ENCODE data around the gene SLC41A3. TPM values are rescaled to one million over a fixed set of nuclear protein-coding genes. Genes with fewer than 3 reads are reported as not detected.

SLC41A3 gene
- total RNA-seq, 1 donor from 2014 or later = 38.6 TPM

- TF ChIP-seq CTCF (IDR thresholded peaks at IDR 0.05; ENCODE audit: partially characterized antibody, unreplicated experiment) = no peak
- H3K36me3 Mint-ChIP-seq (ENCODE audit: unreplicated experiment) = peaks cover 5% of the 10 kb centered on the region
- H3K27ac Mint-ChIP-seq (ENCODE audit: unreplicated experiment) = no peak overlapping the region
- H3K4me3 Mint-ChIP-seq (ENCODE audit: unreplicated experiment) = no peak overlapping the region
- no peak for DNase-seq
- H3K4me1 Mint-ChIP-seq (ENCODE audit: low read depth, unreplicated experiment) = peaks cover 24% of the 10 kb centered on the region
- H3K9me3 Mint-ChIP-seq (ENCODE audit: unreplicated experiment) = peaks cover 4% of the 10 kb centered on the region
- H3K27me3 Mint-ChIP-seq (ENCODE audit: unreplicated experiment) = peaks cover 6% of the 10 kb centered on the region
Observed at GRCh38 chr3:126018545-126018944, 65.4 kb downstream of the SLC41A3 start.

GRCh38 chr3:126017362-126017761, 66.6 kb downstream of the SLC41A3 start:
- no peak overlapping the region for H3K27ac Mint-ChIP-seq (ENCODE audit: unreplicated experiment)
- peaks cover 5% of the 10 kb centered on the region for H3K36me3 Mint-ChIP-seq (ENCODE audit: unreplicated experiment)
- peaks cover 4% of the 10 kb centered on the region for H3K9me3 Mint-ChIP-seq (ENCODE audit: unreplicated experiment)

GRCh38 chr3:126016616-126017015, 67.3 kb downstream of the SLC41A3 start:
- peaks cover 10% of the 10 kb centered on the region for H3K36me3 Mint-ChIP-seq (ENCODE audit: unreplicated experiment)
- H3K4me3 Mint-ChIP-seq (ENCODE audit: unreplicated experiment) = no peak overlapping the region
- no peak for DNase-seq
- H3K27me3 Mint-ChIP-seq (ENCODE audit: unreplicated experiment) = no peaks in the 10 kb centered on the region
- no peak for TF ChIP-seq CTCF (IDR thresholded peaks at IDR 0.05; ENCODE audit: partially characterized antibody, unreplicated experiment)
- no peak overlapping the region for H3K27ac Mint-ChIP-seq (ENCODE audit: unreplicated experiment)
- H3K4me1 Mint-ChIP-seq (ENCODE audit: low read depth, unreplicated experiment) = peaks cover 17% of the 10 kb centered on the region
- H3K9me3 Mint-ChIP-seq (ENCODE audit: unreplicated experiment) = peaks cover 4% of the 10 kb centered on the region

More at GRCh38 chr3:126017362-126017761, 66.6 kb downstream of the SLC41A3 start:
- DNase-seq = no peak
- H3K4me3 Mint-ChIP-seq (ENCODE audit: unreplicated experiment) = no peak overlapping the region
- H3K4me1 Mint-ChIP-seq (ENCODE audit: low read depth, unreplicated experiment) = peaks cover 19% of the 10 kb centered on the region
- no peak for TF ChIP-seq CTCF (IDR thresholded peaks at IDR 0.05; ENCODE audit: partially characterized antibody, unreplicated experiment)
- H3K27me3 Mint-ChIP-seq (ENCODE audit: unreplicated experiment) = no peaks in the 10 kb centered on the region

GRCh38 chr3:126015075-126015474, 68.8 kb downstream of the SLC41A3 start:
- no peak overlapping the region for H3K27ac Mint-ChIP-seq (ENCODE audit: unreplicated experiment)
- H3K9me3 Mint-ChIP-seq (ENCODE audit: unreplicated experiment) = peaks cover 4% of the 10 kb centered on the region
- peaks cover 13% of the 10 kb centered on the region for H3K36me3 Mint-ChIP-seq (ENCODE audit: unreplicated experiment)
- no peak for DNase-seq
- H3K27me3 Mint-ChIP-seq (ENCODE audit: unreplicated experiment) = no peaks in the 10 kb centered on the region
- no peak overlapping the region for H3K4me3 Mint-ChIP-seq (ENCODE audit: unreplicated experiment)
- H3K4me1 Mint-ChIP-seq (ENCODE audit: low read depth, unreplicated experiment) = peaks cover 17% of the 10 kb centered on the region
- no peak for TF ChIP-seq CTCF (IDR thresholded peaks at IDR 0.05; ENCODE audit: partially characterized antibody, unreplicated experiment)

- H3K27me3 Mint-ChIP-seq (ENCODE audit: unreplicated experiment) = no peaks in the 10 kb centered on the region
- H3K4me1 Mint-ChIP-seq (ENCODE audit: low read depth, unreplicated experiment) = peaks cover 17% of the 10 kb centered on the region
- H3K4me3 Mint-ChIP-seq (ENCODE audit: unreplicated experiment) = no peak overlapping the region
- H3K27ac Mint-ChIP-seq (ENCODE audit: unreplicated experiment) = no peak overlapping the region
- peaks cover 4% of the 10 kb centered on the region for H3K9me3 Mint-ChIP-seq (ENCODE audit: unreplicated experiment)
- DNase-seq = no peak
- peaks cover 13% of the 10 kb centered on the region for H3K36me3 Mint-ChIP-seq (ENCODE audit: unreplicated experiment)
- no peak for TF ChIP-seq CTCF (IDR thresholded peaks at IDR 0.05; ENCODE audit: partially characterized antibody, unreplicated experiment)
Observed at GRCh38 chr3:126014252-126014651, 69.7 kb downstream of the SLC41A3 start.

Data from glutamatergic neuron (in vitro differentiated cells).